Stimulated activated CD4-positive, alpha-beta T cell treated with anti-CD3 and anti-CD28 coated beads, Interleukin-1b, Interleukin-23, amount 100 ng/mL, for 4 hours (primary cell): ENCODE measurements around the gene DCAF12.

ENCODE experiments used
- DNase-seq, 2 donors: peaks; one replicate each; pipeline ENCODE4 v3.0.0-alpha.2; 2020; ENCODE audit warnings: low read depth in 2 of 2

The DCAF12 gene

DNA sequence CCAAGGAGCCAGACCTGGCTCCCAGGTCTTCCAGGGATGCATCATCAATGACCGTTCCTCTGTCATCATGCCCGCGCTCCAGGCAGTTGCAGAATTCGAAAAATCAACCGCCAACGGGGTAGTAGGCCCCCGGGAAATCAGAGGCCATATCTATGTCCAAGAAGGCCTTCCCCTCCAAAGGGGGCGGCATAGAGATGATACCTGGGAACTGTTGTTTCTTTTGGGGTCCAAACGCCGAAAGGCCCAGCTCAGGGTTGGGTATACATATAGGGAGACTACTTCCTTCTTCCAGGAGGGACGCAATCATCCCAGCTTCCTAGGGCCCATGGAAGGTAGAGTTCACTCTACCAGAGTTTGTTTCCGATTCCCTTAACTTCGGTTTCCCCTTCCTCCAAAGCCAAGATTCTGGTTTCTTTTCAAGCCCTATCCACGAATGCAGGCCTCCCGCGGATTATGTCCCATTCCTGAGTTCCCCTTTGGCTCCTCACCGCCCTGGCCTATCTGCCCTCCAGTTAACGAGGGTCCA lies 754 bp downstream of the DCAF12 start:
- DNase-seq, result no peak

DNA sequence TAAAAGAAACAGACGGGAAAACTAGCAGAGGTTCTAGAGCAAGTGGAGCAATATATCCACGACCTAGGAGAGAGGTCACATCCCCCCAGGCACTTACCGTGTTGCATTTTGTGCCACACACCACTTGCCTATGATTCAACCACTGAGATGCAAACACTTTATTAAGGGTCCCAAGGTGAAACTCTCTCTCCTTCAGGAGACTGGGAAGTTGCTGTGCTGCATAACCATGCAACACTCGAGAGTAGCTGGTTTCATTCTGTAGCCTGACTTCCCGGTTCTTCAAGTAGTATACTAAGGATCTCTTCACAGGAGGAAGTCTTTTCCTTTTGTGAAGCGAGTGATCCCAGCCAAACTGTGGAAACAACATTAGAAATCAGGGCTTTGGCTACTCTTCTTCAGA lies 1.6 kb downstream of the DCAF12 start:
- DNase-seq, result no peak

DNA sequence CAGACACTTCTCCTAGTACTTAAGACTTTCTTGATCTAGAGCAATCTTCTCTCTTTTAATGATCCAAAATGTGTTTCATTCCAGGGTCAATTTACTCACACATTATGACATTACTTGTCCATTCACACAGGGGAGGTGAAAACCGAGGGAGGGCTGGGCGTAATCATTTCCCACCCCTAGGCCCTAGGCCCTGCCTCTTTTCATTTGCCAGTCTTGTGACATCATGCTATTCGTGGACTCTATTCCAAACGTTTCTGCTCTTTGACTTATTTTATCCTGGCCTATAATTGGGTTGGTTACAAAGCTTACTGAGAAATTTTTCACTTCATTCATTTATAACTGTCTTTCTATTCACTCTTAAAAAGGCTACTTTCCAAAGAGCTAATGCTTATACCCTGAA lies 2.4 kb downstream of the DCAF12 start:
- DNase-seq, result no peak

DNA sequence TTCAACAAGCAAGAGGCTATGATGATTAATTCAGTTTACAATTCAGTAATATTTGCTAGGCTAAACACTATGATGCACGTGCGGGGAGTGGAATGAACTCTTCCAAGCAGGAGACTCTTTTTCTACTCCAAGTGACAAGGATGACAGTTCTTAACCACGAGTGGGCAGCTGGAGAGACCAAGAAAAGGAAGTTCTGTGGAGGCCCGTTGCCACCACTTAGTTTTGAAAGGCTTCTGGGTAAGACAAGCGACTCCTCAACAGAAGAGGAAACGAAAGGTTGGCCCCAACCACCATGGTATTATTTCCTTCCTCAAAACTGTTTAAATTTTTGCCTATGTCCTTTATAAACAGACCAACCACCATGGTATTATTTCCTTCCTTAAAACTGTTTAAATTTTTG lies 2.8 kb downstream of the DCAF12 start:
- DNase-seq, result no peak

DNA sequence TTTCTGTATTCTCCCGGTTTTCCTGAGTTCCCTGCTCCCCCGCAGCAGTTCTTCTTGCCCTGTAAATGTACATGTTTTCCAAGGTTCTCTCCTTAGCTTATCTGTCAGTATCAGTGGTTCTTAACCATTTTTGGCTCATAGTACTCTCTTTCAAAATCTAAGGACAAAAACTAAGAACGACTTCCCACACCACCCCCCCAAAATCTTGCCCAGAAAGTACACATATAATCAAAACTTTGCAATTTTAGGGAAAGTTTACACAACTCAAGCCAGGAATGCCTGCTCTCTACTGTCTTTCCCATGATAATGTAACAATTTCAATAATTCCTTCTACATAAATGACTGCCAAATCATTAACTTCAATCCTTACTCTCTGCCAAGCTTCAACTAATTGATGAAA lies 4.5 kb downstream of the DCAF12 start:
- DNase-seq, result no peak

DNA sequence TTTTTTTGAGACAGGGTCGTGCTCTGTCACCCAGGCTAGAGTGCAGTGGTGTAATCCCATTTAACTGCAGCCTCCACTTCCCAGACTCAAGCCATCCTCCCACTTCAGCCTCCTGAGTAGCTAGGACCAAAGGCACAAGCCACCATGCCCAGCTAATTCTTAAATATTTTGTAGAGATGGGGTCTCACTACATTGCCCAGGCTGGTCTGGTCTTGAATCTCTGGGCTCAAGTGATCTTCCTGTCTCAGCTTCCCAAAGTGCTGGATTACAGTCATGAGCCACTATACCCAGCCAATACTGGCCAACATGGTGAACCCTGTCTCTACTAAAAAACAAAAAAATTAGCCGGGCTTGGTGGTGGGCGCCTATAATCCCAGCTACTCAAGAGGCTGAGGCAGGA lies 6.8 kb downstream of the DCAF12 start:
- DNase-seq, result no peak

DNA sequence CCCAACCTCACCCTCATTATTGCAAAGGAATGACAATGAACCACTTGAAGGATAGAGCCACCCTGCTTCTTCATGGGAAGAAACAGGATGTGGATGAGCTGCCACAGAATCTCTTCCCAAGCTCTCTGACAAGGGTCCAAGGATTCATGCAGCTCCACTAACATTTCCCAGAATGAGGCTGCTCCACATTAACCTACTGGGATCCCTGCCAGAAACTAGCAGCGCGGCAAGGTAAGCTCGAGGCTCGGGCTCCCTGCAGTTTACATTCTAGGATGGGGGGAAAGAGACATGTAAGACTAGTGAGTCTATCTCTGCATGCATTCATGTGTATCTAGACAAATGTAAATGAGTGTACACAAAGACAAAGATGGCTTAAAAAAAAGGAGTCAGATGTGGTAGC lies 12.1 kb downstream of the DCAF12 start:
- no peak for DNase-seq

DNA sequence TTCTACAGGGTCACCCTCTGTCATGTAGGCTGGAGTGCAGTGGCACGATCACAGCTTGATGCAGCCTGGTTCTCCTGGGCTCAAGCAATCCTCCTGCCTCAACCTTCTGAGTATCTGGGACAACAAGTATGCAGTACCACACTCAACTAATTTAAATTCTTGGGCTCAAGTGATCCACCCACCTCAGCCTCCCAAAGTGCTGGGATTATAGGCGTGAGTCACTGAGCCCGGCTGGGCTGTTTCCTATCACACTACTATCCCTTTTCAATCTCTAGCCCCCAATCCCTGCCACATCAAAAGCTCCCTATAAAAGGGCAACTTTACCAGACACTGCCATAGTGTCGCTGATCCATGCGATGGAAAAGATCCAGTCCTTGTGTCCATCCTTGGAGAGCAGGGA lies 20.4 kb downstream of the DCAF12 start:
- no peak for DNase-seq

DNA sequence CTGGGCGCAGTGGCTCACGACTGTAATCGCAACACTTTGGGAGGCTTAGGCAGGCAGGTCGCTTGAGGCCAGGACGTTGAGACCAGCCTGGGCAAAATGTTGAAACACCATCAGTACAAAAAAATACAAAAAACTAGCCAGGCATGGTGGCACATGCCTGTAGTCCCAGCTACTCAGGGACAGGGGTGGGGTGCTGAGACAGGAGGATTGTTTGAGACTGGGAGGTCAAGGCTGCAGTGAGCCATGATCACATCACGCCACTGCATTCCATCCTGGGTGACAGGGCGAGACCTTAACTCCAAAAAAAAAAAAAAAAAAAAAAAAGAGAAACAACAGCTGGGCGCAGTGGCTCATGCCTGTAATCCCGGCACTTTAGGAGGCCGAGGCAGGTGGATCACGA lies 23.7 kb downstream of the DCAF12 start:
- no peak for DNase-seq

DNA sequence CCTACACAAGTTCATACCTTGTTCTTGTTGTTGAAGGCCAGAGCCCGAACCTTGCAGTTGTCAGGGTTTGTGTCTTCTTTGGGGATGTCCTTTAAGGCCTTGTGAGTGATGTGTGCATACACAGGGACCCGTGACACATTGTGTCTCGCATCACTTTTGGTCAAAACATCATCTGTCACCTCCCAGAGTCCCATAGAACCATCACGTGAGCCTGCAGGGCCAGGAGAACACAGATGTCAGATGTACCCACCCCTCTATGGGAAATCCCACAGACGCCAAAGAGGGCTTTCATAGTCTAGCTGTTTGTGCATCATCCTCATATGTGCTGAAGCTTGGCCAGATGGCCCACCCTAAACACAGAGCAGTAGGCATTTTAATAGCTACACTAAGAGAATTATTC lies 28.2 kb downstream of the DCAF12 start:
- no peak for DNase-seq

DNA sequence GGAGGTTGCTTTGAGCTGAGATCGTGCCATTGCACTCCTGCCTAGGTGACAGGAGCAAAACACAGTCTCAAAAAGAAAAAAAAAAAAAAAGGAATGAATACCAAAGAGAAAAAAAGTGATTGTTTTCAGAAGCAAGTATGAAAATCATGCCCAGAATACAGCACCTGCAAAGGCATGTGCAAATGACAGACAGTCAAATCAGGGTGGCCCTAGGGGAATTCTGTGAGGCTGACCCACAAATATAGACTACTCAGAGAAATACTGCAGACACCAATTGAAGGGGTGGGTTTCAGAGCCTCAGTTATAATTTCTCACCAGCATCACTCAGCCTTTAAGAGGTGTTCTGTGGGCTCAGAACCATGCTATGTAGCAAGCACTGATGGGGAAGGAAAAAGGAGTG lies 28.6 kb downstream of the DCAF12 start:
- no peak for DNase-seq

DNA sequence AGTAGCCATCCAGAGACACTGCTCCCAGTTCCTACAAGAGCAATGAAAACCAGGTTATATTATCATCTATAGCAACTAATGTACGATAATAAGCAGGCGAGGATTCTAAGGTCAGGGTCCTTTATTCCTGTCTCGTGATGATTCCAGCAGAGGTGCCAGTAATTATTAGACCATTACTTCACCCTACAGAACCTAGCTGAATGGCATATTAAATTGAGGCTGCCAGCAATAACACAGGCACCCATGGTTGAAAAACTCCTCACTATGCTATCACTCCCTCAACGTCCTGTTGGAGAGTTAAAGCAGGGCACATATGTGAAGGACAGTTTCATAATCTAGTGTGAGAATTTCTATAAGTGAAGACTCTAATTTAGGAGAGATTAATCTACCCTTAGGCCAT lies 29.7 kb downstream of the DCAF12 start:
- no peak for DNase-seq

DNA sequence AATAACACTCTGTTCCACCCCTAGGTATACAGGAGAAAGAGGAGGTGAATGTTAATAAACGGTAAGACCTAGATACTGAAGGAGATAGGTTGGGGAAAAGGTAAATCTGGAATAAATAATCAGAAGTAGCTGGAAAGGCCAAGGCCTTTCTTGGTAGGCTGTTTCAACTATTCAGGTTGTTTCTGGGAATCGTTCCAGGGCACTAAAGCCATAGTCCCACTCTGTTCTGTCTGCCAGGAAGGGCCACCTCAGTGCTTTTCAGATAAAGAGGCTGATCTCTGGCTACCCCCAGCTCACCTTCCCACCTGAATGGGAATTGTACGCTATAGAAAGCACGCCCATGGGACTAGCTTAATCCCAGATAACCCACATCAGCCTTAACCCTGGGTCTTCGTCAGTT lies 32.9 kb downstream of the DCAF12 start:
- DNase-seq, result no peak

DNA sequence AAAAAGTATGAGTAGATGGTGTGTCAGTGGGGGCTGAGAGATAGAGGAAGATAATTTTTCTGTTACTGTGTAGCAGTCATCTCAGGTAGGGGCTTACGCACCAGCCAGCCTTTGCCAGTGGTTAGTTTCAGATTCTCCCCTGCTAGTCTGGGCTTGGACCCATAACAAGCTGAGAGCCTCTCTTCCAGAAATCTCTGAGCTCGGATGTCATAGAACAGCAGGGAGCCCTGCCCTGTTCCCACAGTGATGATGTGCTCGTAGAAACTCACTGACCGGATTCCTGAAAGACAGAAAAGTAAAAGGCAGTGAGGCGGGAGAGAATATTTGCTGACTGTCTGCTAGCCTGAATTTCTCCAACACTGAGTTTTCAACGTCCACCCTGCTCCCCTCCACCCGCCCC lies 37.2 kb downstream of the DCAF12 start:
- DNase-seq, result no peak

DNA sequence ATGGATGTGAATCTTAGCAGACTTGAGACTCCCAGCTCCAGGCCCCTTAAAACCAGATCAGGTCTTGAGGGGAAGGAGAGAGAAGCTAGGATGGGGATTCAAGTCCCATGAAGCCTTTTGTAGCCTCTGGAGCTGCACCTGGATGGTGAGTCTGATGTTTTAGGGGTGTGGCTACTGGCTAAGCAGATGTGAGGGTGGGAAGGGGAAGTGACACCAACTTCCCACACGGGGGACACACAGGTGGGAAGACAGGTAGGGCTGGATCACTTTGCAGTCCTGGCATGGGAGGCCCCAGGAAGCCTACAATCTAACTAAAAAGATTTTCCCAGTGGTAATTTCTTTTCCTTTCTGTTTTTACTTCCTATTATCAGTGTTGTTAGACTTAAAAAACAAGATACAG lies 39.1 kb downstream of the DCAF12 start:
- no peak for DNase-seq

DNA sequence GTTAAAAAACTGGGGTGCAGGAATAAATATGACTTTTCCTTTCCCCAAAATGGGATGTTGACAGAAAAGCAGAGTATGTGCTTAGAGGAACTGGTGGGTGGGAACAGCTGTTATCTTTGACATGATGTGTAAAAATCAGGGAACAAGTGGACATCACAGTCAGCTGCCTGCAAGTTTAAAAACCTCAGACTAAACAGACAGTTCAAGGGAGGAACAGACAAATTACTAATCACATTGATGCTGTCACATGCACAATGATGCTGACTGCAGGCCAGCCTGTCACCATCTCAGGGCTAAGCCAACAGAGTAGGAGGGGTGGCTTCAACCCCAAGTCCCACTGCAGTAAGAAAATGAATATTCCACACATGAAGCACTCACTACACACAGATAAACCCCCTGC lies 39.6 kb downstream of the DCAF12 start:
- no peak for DNase-seq

DNA sequence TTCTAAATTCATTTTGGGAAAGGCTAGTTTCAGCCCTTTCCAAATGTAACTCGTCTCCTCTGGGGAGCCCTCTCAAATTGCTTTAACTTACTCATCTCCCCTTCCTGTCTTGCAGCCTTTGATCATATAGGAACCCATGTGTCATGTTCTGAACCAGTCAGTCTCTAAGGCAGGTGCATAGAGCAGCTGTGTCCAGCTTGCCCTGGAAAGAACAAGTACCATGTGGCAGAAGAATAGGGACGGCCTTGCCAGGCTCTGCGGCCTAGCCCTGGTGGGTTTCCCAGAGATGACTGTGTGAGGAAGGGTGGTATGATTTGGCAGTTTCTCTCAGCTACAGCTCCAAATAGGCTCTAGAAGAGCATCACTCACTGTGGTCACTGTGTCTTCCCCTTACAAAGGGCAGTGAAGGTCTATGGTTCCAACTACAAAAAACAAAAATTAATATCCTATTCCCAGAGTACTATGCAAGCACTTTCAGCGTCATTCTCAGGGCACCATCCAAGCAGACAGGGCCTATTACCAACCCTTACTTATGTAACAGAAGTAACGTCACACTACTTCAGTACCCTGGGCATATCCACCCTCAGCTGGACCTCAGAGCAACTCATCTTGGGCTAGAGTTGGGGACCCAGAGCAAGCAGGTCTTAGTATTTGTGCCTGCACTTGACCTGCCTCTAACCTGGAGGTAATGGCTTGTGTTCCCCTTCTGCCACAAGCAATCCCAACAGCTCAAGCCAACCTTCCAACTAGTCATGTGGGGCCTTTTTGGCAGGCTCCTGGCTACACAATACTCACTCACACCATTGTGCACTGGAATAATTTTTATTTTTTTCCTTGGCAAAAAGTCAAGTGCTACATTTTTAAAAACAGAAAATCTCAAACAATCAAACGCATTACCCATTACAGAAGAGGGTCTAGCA lies 40.7 kb downstream of the DCAF12 start:
- no peak for DNase-seq

DNA sequence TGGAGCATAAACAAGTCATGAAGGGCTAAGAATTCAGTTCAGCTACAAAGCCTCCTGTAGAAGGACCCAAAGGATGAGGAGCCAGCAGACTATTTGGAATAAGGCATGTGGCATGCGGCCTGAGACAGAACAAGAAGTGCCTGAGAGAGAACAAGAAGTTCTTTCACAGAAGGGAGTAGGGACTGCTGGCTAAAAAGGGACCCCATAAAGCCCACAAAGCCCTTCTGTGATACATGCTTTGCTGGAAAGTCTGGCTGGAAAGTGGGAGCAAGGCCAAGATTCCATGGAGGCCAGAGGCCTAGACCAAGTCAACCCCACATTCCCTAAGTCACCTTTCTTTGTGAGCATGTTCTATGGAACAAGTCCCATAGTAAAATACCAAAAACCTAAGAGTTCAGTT lies 41.9 kb downstream of the DCAF12 start:
- DNase-seq, result no peak

DNA sequence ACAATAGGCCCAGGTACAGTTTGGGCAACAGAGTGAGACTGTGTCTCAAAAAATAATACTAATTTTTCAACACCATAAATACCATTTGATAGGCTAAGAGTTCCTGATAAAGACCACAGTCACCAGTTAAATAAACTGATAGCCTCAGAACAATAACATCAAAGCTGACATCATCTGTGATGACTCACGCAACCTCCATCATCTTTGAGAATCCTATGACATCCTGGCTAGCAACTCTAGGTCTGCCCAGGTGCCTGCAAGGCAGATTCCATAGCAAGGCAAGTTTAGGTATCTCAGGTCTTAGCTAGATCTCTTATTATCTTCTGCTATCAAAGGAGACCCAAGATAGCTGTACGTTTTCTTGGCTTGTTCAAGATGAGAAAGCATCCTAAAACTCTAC lies 47.3 kb downstream of the DCAF12 start:
- DNase-seq, result no peak

DNA sequence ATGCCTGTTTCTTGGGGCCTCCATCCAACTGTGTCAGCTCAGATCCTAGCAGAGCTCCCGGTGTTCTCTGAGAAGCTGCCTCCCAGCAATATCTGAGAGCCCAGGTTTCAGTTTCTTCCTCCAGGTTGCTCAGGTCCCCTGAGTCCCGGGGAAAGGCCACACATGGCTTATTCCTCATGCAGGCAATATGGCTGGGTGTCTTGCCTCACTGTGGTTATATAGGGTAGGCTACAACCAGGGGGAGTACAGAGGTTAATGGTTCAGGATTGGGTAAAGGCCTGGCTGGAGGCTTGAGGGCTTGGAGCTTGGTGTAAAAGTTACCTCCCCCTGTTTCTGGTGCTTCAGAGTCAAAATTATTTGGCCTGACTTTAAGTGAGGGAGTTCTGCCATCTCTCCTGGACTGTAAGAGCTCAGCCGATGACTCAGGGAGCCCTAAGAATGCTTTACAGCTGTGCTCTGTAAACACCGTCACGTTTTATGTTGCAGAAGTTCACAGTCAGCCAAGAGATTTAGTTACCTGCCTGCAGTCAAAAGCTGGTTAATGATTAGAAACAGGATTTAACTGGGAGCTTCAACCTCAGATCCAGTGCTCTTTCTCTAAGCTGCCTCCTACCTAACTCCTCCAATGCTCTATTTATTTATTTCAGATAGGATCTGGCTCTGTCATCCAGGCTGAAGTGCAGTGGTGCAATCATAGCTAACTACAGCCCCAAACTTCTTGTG lies 53.5 kb downstream of the DCAF12 start:
- no peak for DNase-seq

DNA sequence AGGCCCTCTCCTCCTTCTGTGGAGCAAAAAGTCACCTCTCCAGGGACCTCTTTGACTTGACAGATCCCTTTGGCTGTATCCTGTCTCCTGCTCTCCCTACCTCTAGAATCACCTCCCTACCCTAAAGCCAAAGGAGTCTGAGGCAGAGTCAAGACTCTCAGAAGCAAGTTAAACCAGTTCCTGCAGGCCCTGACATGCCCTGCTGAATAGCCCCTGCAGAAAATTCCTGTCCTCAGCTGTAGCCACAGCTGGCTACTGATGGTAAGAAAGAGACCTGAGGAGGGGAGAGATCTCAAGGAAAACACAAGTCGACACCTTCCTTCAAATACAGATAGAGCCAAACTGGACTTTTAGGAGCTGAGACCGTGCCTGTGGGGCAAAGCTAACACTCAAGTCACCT lies 54.1 kb downstream of the DCAF12 start:
- no peak for DNase-seq

DNA sequence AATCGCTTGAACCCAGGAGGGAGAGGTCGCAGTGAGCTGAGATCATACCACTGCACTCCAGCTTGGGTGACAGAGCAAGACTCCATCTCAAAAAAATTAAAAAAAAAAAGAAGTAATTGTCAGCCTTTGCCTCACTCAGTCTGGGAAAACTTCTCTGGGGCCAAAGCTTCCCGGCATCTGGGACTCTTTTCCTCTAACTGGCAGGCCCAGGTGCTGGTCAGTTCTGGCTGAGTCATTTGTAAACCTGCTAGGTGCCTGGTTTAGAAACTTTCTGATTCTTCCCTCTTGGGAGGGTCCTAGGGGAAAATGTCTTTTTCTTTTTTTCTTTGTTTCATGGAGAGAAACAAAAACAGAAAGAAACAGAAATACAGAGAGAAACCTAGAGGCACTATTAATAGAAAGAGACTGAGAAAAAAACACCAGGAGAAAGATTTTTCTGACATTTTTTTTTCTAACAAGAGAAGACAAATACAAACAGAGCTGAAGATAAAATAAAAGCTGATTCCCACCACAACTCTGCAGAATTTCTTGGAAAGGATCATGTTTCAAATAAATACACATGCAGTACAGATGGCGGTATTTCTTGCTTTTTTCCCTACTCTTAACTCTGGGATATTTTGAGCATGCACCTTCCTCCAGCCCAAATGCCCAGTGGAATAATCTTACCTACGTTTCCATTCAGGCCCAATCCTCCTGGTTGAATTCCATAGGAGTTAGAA lies 55.7 kb downstream of the DCAF12 start:
- no peak for DNase-seq
